Endodermal cell (in vitro differentiated cells): Measurements from ENCODE around the gene ABHD15. TPM values are rescaled to one million over a fixed set of nuclear protein-coding genes. Genes with fewer than 3 reads are reported as not detected.
A peak's percentile ranks its signal among the peaks of the same experiment; 100 is the strongest.

Source experiments
- DNase-seq: peaks from one replicate; pipeline ENCODE4 v3.0.0-alpha.2; 2017
- H3K27ac ChIP-seq: 2 replicates; pipeline ENCODE4 v1.5.1; 2013; ENCODE audit warnings: mild to moderate bottlenecking, low read depth, low read length, moderate library complexity
- H3K27me3 ChIP-seq: 2 replicates; pipeline ENCODE4 v1.6.1; 2013; ENCODE audit warnings: mild to moderate bottlenecking, low read length, moderate library complexity; ENCODE audit not compliant: insufficient read depth, control insufficient read depth, poor library complexity, severe bottlenecking
- H3K36me3 ChIP-seq: 2 replicates; pipeline ENCODE4 v1.7.0; 2013; ENCODE audit warnings: mild to moderate bottlenecking, low read length, moderate library complexity; ENCODE audit not compliant: control insufficient read depth, insufficient read depth
- H3K4me1 ChIP-seq: one replicate; pipeline ENCODE4 v1.7.0; 2013; ENCODE audit warnings: low read length; ENCODE audit not compliant: control insufficient read depth, insufficient read depth
- H3K4me3 ChIP-seq: 2 replicates; pipeline ENCODE4 v1.5.1; 2013; ENCODE audit warnings: mild to moderate bottlenecking, low read length, moderate library complexity
- H3K9ac ChIP-seq: 2 replicates; pipeline ENCODE4 v1.6.1; 2013; ENCODE audit warnings: mild to moderate bottlenecking, low read length, moderate library complexity; ENCODE audit not compliant: poor library complexity, severe bottlenecking; ENCODE audit errors: extremely low read depth
- H3K9me3 ChIP-seq: 2 replicates; pipeline ENCODE4 v1.6.1; 2013; ENCODE audit warnings: mild to moderate bottlenecking, low read length, moderate library complexity; ENCODE audit not compliant: control insufficient read depth
- H3K27ac Mint-ChIP-seq: 2 replicates; pipeline ENCODE4 v1.8.0; 2020; ENCODE audit warnings: mixed read lengths
- H3K27me3 Mint-ChIP-seq: 2 replicates; pipeline ENCODE4 v1.8.0; 2021; ENCODE audit warnings: mild to moderate bottlenecking, mixed read lengths; ENCODE audit not compliant: insufficient read depth
- H3K36me3 Mint-ChIP-seq: 2 replicates; pipeline ENCODE4 v1.8.0; 2020; ENCODE audit warnings: low read depth, mixed read lengths
- H3K4me1 Mint-ChIP-seq: 2 replicates; pipeline ENCODE4 v1.8.0; 2020; ENCODE audit warnings: mixed read lengths
- H3K4me3 Mint-ChIP-seq: 2 replicates; pipeline ENCODE4 v1.8.0; 2020; ENCODE audit warnings: mild to moderate bottlenecking, moderate library complexity, mixed read lengths
- H3K9me3 Mint-ChIP-seq: 2 replicates; pipeline ENCODE4 v1.8.0; 2020; ENCODE audit warnings: mild to moderate bottlenecking, mixed read lengths
- WGBS, 2 experiments: methylation state at CpG; one replicate each; pipeline versions ENCODE4 v1.1.5 to v1.1.7; 2013; ENCODE audit warnings: missing lambda C conversion rate in 2 of 2, mixed read lengths in 1 of 2; ENCODE audit not compliant: insufficient coverage in 1 of 2, insufficient read length in 1 of 2; 5-methylcytosine and 5-hydroxymethylcytosine counted together
- total RNA-seq, 2 donors: library from RNA; stranded (reverse); fragmentation: NEBNext Ultra II Directional in 1 of 2; extraction: Animal tissue kit (Norgen Biotek cat#: 25700) in 1 of 2; gene quantifications; 2 replicates in 1 of 2; 3 replicates in 1 of 2; pipeline ENCODE4 v1.2.1, GENCODE V29; 2021
- TF ChIP-seq, protein P1 (sequence below): fragments of 200-600 bp; sonication (generic); conservative IDR thresholded peaks from 2 replicates; pipeline ENCODE4 v1.5.0; 2021; ENCODE audit warnings: antibody characterized with exemption, mild to moderate bottlenecking

Gene ABHD15
- total RNA-seq, 2 donors from 2014 or later, result 1.4 to 2.1 TPM

DNA sequence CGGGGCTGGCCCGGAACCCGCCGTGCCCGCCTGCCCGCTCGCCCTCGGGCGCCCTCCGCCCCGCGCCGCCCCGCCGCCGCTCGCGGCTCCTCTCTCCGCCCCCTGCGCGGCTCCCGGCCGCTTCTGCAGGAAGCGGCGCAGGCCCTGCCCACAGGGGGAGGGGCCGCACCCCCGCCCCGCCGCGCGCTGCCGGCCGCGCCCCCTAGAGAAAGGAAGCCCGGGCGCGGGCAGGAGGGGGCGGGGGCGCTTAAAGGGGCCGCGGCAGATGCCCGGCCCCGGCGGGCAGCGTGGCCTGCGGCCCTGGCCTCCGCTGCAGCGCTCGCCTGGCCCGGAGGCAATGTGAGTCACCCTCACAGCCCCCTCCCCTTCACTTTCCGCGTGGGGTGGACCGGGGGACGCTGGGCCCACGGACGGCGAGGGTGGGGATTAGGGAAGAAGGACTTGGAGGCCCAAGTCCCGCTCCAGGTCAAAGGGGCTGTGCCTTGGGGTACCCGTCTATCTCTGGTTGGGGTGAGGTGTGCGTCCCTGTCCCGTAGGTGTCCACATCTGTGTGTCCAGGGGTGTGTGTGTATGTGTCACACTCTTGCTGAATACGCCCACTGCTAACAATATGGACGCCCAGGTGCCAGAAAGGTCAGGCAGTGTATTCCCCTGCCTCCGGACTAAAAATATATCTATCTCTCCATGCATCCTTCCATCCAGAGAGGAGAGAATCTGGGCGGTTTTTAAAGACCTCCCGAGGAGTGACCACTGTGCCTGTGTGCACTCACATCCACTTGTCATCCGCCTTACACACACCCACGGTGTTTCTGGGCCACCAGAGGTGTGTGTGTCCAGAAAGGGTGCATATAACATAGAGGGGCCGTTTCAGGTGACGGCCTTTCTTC is 22.9 kb upstream of the ABHD15 start, which contains the start of gene GIT1:
GIT1 (minus strand) TSS at position 125 of the 887 bp plus-strand sequence. CDS start 270 bp downstream, outside the sequence.
- Mint-ChIP-seq H3K36me3 (no peaks in the 10 kb centered on the region), H3K4me3 (peak within 1 kb of the TSS; percentile 74), H3K27ac (no peak within 1 kb of the TSS), H3K27me3 (peaks cover 41% of the 10 kb centered on the region), H3K9me3 (no peaks in the 10 kb centered on the region), H3K4me1 (peaks cover 19% of the 10 kb centered on the region)
- peaks cover 29% of the 10 kb centered on the region for H3K27me3 ChIP-seq
- H3K4me1 ChIP-seq, result peaks cover 8% of the 10 kb centered on the region
- peak within 1 kb of the TSS; percentile 82 for H3K4me3 ChIP-seq
- 12 to 59% methylated on average over 9 to 70 of the region's 70 CpGs for WGBS, 2 experiments
- peak; percentile 95 for DNase-seq
- no peaks in the 10 kb centered on the region for H3K9me3 ChIP-seq
- no peaks in the 10 kb centered on the region for H3K36me3 ChIP-seq
- TF ChIP-seq, protein P1, sequence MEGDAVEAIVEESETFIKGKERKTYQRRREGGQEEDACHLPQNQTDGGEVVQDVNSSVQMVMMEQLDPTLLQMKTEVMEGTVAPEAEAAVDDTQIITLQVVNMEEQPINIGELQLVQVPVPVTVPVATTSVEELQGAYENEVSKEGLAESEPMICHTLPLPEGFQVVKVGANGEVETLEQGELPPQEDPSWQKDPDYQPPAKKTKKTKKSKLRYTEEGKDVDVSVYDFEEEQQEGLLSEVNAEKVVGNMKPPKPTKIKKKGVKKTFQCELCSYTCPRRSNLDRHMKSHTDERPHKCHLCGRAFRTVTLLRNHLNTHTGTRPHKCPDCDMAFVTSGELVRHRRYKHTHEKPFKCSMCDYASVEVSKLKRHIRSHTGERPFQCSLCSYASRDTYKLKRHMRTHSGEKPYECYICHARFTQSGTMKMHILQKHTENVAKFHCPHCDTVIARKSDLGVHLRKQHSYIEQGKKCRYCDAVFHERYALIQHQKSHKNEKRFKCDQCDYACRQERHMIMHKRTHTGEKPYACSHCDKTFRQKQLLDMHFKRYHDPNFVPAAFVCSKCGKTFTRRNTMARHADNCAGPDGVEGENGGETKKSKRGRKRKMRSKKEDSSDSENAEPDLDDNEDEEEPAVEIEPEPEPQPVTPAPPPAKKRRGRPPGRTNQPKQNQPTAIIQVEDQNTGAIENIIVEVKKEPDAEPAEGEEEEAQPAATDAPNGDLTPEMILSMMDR, result no peak
- H3K27ac ChIP-seq, result no peak within 1 kb of the TSS
- peak within 1 kb of the TSS; percentile 35 for H3K9ac ChIP-seq

DNA sequence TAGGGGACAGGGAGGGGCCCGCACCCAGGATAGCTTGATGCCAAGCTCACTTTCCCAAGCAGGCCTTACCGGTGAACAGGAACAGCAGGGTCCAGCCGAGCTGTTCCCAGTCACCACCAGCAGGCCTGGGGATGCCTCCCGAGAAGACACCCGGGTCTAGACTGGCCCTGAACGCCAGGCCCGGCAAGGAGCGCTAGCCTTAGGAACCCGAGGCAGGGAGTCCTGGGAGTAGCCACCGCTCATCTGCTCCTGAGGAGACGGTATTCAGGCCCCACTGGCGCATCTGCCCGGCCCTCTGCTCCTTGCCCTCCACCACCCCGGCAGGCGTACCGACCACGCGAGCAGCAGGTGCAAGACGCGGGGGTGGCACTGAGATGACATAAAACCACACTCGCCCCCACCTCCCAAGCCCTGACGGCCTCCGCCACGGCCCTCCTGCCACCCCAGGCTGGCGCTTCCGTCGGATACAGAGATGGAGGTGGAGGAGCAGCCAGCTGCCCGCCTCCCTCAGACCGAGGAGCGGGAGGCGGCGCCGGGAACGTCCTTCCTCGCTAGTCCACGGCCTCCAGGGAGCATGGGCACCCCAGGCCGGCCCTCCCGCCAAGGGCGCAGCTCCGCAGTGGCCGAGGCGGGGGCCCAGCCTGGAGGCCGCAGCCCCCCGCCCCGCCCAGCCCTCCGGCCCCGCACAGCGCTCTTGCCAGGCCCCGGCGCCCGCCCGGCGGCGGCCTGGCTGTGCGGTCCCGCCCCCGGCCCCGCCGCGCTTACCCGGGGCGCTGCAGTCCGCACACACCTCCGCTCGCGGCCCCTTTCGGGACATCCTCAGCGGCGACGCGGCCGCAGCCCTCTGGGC is 21.9 kb upstream of the ABHD15 start:
- peak; percentile 86 for DNase-seq
- Mint-ChIP-seq H3K27me3 (peaks cover 35% of the 10 kb centered on the region), H3K36me3 (peaks cover under 1% of the 10 kb centered on the region), H3K9me3 (no peaks in the 10 kb centered on the region), H3K27ac (no peak overlapping the region), H3K4me1 (peaks cover 27% of the 10 kb centered on the region), H3K4me3 (peak overlapping the region; percentile 74)
- Histone ChIP-seq H3K9ac (peak overlapping the region; percentile 35), H3K4me1 (peaks cover 13% of the 10 kb centered on the region), H3K36me3 (no peaks in the 10 kb centered on the region), H3K27me3 (peaks cover 24% of the 10 kb centered on the region), H3K4me3 (peak overlapping the region; percentile 82), H3K9me3 (no peaks in the 10 kb centered on the region), H3K27ac (no peak overlapping the region)
- TF ChIP-seq, protein P1, result no peak
- 2% methylated on average over 27 to 72 of the region's 72 CpGs for WGBS, 2 experiments

DNA sequence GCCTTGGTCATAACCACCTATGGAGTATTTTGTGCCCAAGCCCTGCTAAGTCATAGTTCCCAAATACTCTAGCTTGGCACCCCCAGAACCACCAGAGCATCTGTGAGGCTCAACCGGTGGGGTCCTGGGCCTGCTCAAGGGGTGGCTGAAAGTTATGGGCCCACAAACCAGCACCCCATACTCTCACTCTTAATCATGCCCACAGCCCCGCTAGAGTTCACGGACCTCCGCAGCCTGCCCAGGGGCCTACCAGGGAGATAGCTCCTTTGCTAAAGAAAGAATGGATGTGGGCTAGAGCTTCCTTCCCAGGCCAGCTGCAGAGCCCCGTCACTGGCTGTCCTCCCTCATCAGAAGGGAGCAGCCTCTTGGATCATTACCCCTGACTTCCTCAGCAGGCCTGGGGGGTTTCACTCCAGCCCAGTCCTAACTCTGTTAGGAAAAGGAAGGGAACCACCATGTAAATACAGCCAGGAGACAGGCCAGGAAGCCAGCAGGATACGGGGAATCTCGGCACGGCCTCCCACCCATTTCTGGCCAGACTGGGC is 21.3 kb upstream of the ABHD15 start:
- H3K27ac ChIP-seq, result no peak overlapping the region
- TF ChIP-seq, protein P1, result no peak
- 61 to 80% methylated on average over 1 to 8 of the region's 8 CpGs for WGBS, 2 experiments

More for the DNA sequence above, 21.3 kb upstream of the ABHD15 start:
- H3K9ac ChIP-seq, result peak overlapping the region; percentile 35
- H3K4me3 Mint-ChIP-seq, result peak overlapping the region; percentile 74
- H3K27ac Mint-ChIP-seq, result no peak overlapping the region
- no peaks in the 10 kb centered on the region for H3K9me3 ChIP-seq
- H3K4me3 ChIP-seq, result peak overlapping the region; percentile 82
- H3K27me3 Mint-ChIP-seq, result peaks cover 33% of the 10 kb centered on the region
- peaks cover 8% of the 10 kb centered on the region for H3K36me3 Mint-ChIP-seq
- H3K27me3 ChIP-seq, result peaks cover 20% of the 10 kb centered on the region
- H3K36me3 ChIP-seq, result peaks cover 6% of the 10 kb centered on the region
- peaks cover 13% of the 10 kb centered on the region for H3K4me1 ChIP-seq
- H3K4me1 Mint-ChIP-seq, result peaks cover 27% of the 10 kb centered on the region
- DNase-seq, result no peak
- no peaks in the 10 kb centered on the region for H3K9me3 Mint-ChIP-seq
